ENCODE data around the gene TNFSF15.
"Not testable (repeated sequence)": the region's sequence is repeated elsewhere in the genome, so short reads cannot be mapped to it uniquely, and the experiment has no call there.

Gene TNFSF15

GRCh38 chr9:114756920-114757319, 48.9 kb downstream of the TNFSF15 start:
- no peak for DNase-seq (ENCODE audit: extremely low read depth in 1 of 2, low read depth in 1 of 2)

- DNase-seq (ENCODE audit: extremely low read depth in 1 of 2, low read depth in 1 of 2), result no peak
Measured at GRCh38 chr9:114754581-114754980, 51.3 kb downstream of the TNFSF15 start.

- no peak for DNase-seq (ENCODE audit: extremely low read depth in 1 of 2, low read depth in 1 of 2)
Measured at GRCh38 chr9:114746591-114747346, 59.1 kb downstream of the TNFSF15 start.

GRCh38 chr9:114745879-114746550, 59.8 kb downstream of the TNFSF15 start:
- DNase-seq (ENCODE audit: extremely low read depth in 1 of 2, low read depth in 1 of 2), result no peak

GRCh38 chr9:114745108-114745848, 60.6 kb downstream of the TNFSF15 start:
- no peak for DNase-seq (ENCODE audit: extremely low read depth in 1 of 2, low read depth in 1 of 2)

- no peak for DNase-seq (ENCODE audit: extremely low read depth in 1 of 2, low read depth in 1 of 2)
Measured at GRCh38 chr9:114743446-114743845, 62.4 kb downstream of the TNFSF15 start.

GRCh38 chr9:114742947-114743346, 62.9 kb downstream of the TNFSF15 start:
- DNase-seq (ENCODE audit: extremely low read depth in 1 of 2, low read depth in 1 of 2), result no peak

GRCh38 chr9:114741521-114741920, 64.3 kb downstream of the TNFSF15 start:
- not testable (repeated sequence) for DNase-seq (ENCODE audit: extremely low read depth in 1 of 2, low read depth in 1 of 2)

GRCh38 chr9:114738581-114739316, 67.1 kb downstream of the TNFSF15 start:
- peak; percentile 46 to 53 for DNase-seq (ENCODE audit: extremely low read depth in 1 of 2, low read depth in 1 of 2)

GRCh38 chr9:114737847-114738246, 68.0 kb downstream of the TNFSF15 start:
- DNase-seq (ENCODE audit: extremely low read depth in 1 of 2, low read depth in 1 of 2), result no peak

GRCh38 chr9:114737118-114737517, 68.7 kb downstream of the TNFSF15 start:
- no peak for DNase-seq (ENCODE audit: extremely low read depth in 1 of 2, low read depth in 1 of 2)

- DNase-seq (ENCODE audit: extremely low read depth in 1 of 2, low read depth in 1 of 2), result no peak
Measured at GRCh38 chr9:114735704-114736103, 70.1 kb downstream of the TNFSF15 start.

- not testable (repeated sequence) for DNase-seq (ENCODE audit: extremely low read depth in 1 of 2, low read depth in 1 of 2)
Measured at GRCh38 chr9:114735139-114735538, 70.7 kb downstream of the TNFSF15 start.
